Measurements from ENCODE around the gene DVL2.

DVL2 gene

GRCh38 chr17:7191069-7191468 lies 43.2 kb downstream of the DVL2 start:
- no CpG with 5 or more reads among the region's 12 CpGs for WGBS (ENCODE audit: extremely low coverage, insufficient coverage, low lambda C conversion rate)
- H3K18ac ChIP-seq (ENCODE audit: low read length), result no peak overlapping the region
- H3K4me3 ChIP-seq (ENCODE audit: low read length), result no peak overlapping the region
- H2BK15ac ChIP-seq (replicated peaks; ENCODE audit: low read depth), result no peak overlapping the region
- H3K27me3 ChIP-seq (ENCODE audit: insufficient read depth, low read length, poor library complexity), result no peaks in the 10 kb centered on the region
- H3K79me2 ChIP-seq (ENCODE audit: control insufficient read depth, insufficient read depth, low read length), result no peaks in the 10 kb centered on the region
- no peak for DNase-seq
- no peak overlapping the region for H3K9ac ChIP-seq (ENCODE audit: low read length)
- H3K27ac ChIP-seq (ENCODE audit: low read depth, low read length), result no peak overlapping the region
- H3K36me3 ChIP-seq (ENCODE audit: control insufficient read depth, insufficient read depth, low read length), result peaks cover 2% of the 10 kb centered on the region
- H4K5ac ChIP-seq (ENCODE audit: low read length), result no peak overlapping the region
- no peak overlapping the region for H3K4me2 ChIP-seq (ENCODE audit: low read length)
- H3K56ac ChIP-seq (ENCODE audit: low read length), result no peak overlapping the region
- H2AK5ac ChIP-seq (ENCODE audit: low read length), result no peak overlapping the region
- H3K79me1 ChIP-seq (ENCODE audit: low read length), result no peaks in the 10 kb centered on the region
- H3K4ac ChIP-seq (ENCODE audit: low read depth, low read length), result no peak overlapping the region
- no peak overlapping the region for H2BK5ac ChIP-seq (ENCODE audit: low read length)
- H2BK120ac ChIP-seq (ENCODE audit: low read depth, low read length), result no peak overlapping the region
- H4K8ac ChIP-seq (ENCODE audit: low read depth, low read length), result no peak overlapping the region
- no peaks in the 10 kb centered on the region for H3K4me1 ChIP-seq (ENCODE audit: control insufficient read depth, low read depth, low read length)
- H3K23ac ChIP-seq (ENCODE audit: low read length), result no peak overlapping the region

- H2BK5ac ChIP-seq (ENCODE audit: low read length), result no peak overlapping the region
- no peak overlapping the region for H3K27ac ChIP-seq (ENCODE audit: low read depth, low read length)
- no peak overlapping the region for H2BK15ac ChIP-seq (replicated peaks; ENCODE audit: low read depth)
- H3K4me3 ChIP-seq (ENCODE audit: low read length), result no peak overlapping the region
- no peaks in the 10 kb centered on the region for H3K27me3 ChIP-seq (ENCODE audit: insufficient read depth, low read length, poor library complexity)
- no peaks in the 10 kb centered on the region for H3K4me1 ChIP-seq (ENCODE audit: control insufficient read depth, low read depth, low read length)
- no peak overlapping the region for H4K5ac ChIP-seq (ENCODE audit: low read length)
- H2BK120ac ChIP-seq (ENCODE audit: low read depth, low read length), result no peak overlapping the region
- no peak overlapping the region for H2AK5ac ChIP-seq (ENCODE audit: low read length)
- no CpG with 5 or more reads among the region's 14 CpGs for WGBS (ENCODE audit: extremely low coverage, insufficient coverage, low lambda C conversion rate)
- no peak overlapping the region for H3K18ac ChIP-seq (ENCODE audit: low read length)
- H3K4me2 ChIP-seq (ENCODE audit: low read length), result no peak overlapping the region
- no peak overlapping the region for H3K9ac ChIP-seq (ENCODE audit: low read length)
- H3K23ac ChIP-seq (ENCODE audit: low read length), result no peak overlapping the region
- H3K4ac ChIP-seq (ENCODE audit: low read depth, low read length), result no peak overlapping the region
- H3K56ac ChIP-seq (ENCODE audit: low read length), result no peak overlapping the region
- H3K79me1 ChIP-seq (ENCODE audit: low read length), result no peaks in the 10 kb centered on the region
- DNase-seq, result no peak
- H3K79me2 ChIP-seq (ENCODE audit: control insufficient read depth, insufficient read depth, low read length), result no peaks in the 10 kb centered on the region
- peaks cover 2% of the 10 kb centered on the region for H3K36me3 ChIP-seq (ENCODE audit: control insufficient read depth, insufficient read depth, low read length)
- H4K8ac ChIP-seq (ENCODE audit: low read depth, low read length), result no peak overlapping the region
Measured at GRCh38 chr17:7190276-7190917, 43.9 kb downstream of the DVL2 start.

- DNase-seq, result peak; percentile 57
- Histone ChIP-seq H3K79me2 (ENCODE audit: control insufficient read depth, insufficient read depth, low read length) (no peaks in the 10 kb centered on the region), H4K5ac (ENCODE audit: low read length) (no peak overlapping the region), H2BK120ac (ENCODE audit: low read depth, low read length) (no peak overlapping the region), H3K27ac (ENCODE audit: low read depth, low read length) (no peak overlapping the region), H3K36me3 (ENCODE audit: control insufficient read depth, insufficient read depth, low read length) (no peaks in the 10 kb centered on the region), H2BK5ac (ENCODE audit: low read length) (no peak overlapping the region), H3K56ac (ENCODE audit: low read length) (no peak overlapping the region), H3K79me1 (ENCODE audit: low read length) (no peaks in the 10 kb centered on the region), H3K4me2 (ENCODE audit: low read length) (no peak overlapping the region), H3K4me3 (ENCODE audit: low read length) (no peak overlapping the region), H3K18ac (ENCODE audit: low read length) (no peak overlapping the region), H3K4ac (ENCODE audit: low read depth, low read length) (no peak overlapping the region), H3K23ac (ENCODE audit: low read length) (no peak overlapping the region), H2BK15ac (replicated peaks; ENCODE audit: low read depth) (no peak overlapping the region), H3K9ac (ENCODE audit: low read length) (no peak overlapping the region), H4K8ac (ENCODE audit: low read depth, low read length) (no peak overlapping the region), H3K27me3 (ENCODE audit: insufficient read depth, low read length, poor library complexity) (no peaks in the 10 kb centered on the region), H3K4me1 (ENCODE audit: control insufficient read depth, low read depth, low read length) (no peaks in the 10 kb centered on the region), H2AK5ac (ENCODE audit: low read length) (no peak overlapping the region)
- WGBS (ENCODE audit: extremely low coverage, insufficient coverage, low lambda C conversion rate), result no CpG with 5 or more reads among the region's 7 CpGs
Measured at GRCh38 chr17:7186241-7186640, 48.1 kb downstream of the DVL2 start.

- Histone ChIP-seq H3K56ac (ENCODE audit: low read length) (no peak overlapping the region), H3K4me3 (ENCODE audit: low read length) (no peak overlapping the region), H3K4me2 (ENCODE audit: low read length) (no peak overlapping the region), H3K79me1 (ENCODE audit: low read length) (no peaks in the 10 kb centered on the region), H2BK15ac (replicated peaks; ENCODE audit: low read depth) (no peak overlapping the region), H3K27me3 (ENCODE audit: insufficient read depth, low read length, poor library complexity) (no peaks in the 10 kb centered on the region), H3K36me3 (ENCODE audit: control insufficient read depth, insufficient read depth, low read length) (no peaks in the 10 kb centered on the region), H3K79me2 (ENCODE audit: control insufficient read depth, insufficient read depth, low read length) (no peaks in the 10 kb centered on the region), H3K23ac (ENCODE audit: low read length) (no peak overlapping the region), H3K9ac (ENCODE audit: low read length) (no peak overlapping the region), H4K5ac (ENCODE audit: low read length) (no peak overlapping the region), H4K8ac (ENCODE audit: low read depth, low read length) (no peak overlapping the region), H2BK5ac (ENCODE audit: low read length) (no peak overlapping the region), H3K18ac (ENCODE audit: low read length) (no peak overlapping the region), H2AK5ac (ENCODE audit: low read length) (no peak overlapping the region), H3K4ac (ENCODE audit: low read depth, low read length) (no peak overlapping the region), H2BK120ac (ENCODE audit: low read depth, low read length) (no peak overlapping the region), H3K27ac (ENCODE audit: low read depth, low read length) (no peak overlapping the region), H3K4me1 (ENCODE audit: control insufficient read depth, low read depth, low read length) (no peaks in the 10 kb centered on the region)
- no CpG with 5 or more reads among the region's 6 CpGs for WGBS (ENCODE audit: extremely low coverage, insufficient coverage, low lambda C conversion rate)
- DNase-seq, result no peak
Measured at GRCh38 chr17:7184647-7185046, 49.7 kb downstream of the DVL2 start.

- H3K4me2 ChIP-seq (ENCODE audit: low read length), result no peak overlapping the region
- H3K18ac ChIP-seq (ENCODE audit: low read length), result no peak overlapping the region
- H3K9ac ChIP-seq (ENCODE audit: low read length), result no peak overlapping the region
- H3K79me1 ChIP-seq (ENCODE audit: low read length), result no peaks in the 10 kb centered on the region
- H3K36me3 ChIP-seq (ENCODE audit: control insufficient read depth, insufficient read depth, low read length), result no peaks in the 10 kb centered on the region
- no peak overlapping the region for H4K5ac ChIP-seq (ENCODE audit: low read length)
- H2AK5ac ChIP-seq (ENCODE audit: low read length), result no peak overlapping the region
- no peaks in the 10 kb centered on the region for H3K79me2 ChIP-seq (ENCODE audit: control insufficient read depth, insufficient read depth, low read length)
- H3K4ac ChIP-seq (ENCODE audit: low read depth, low read length), result no peak overlapping the region
- H3K23ac ChIP-seq (ENCODE audit: low read length), result no peak overlapping the region
- H3K56ac ChIP-seq (ENCODE audit: low read length), result no peak overlapping the region
- H2BK15ac ChIP-seq (replicated peaks; ENCODE audit: low read depth), result no peak overlapping the region
- H3K4me3 ChIP-seq (ENCODE audit: low read length), result no peak overlapping the region
- no peaks in the 10 kb centered on the region for H3K27me3 ChIP-seq (ENCODE audit: insufficient read depth, low read length, poor library complexity)
- no peak overlapping the region for H2BK120ac ChIP-seq (ENCODE audit: low read depth, low read length)
- H3K27ac ChIP-seq (ENCODE audit: low read depth, low read length), result no peak overlapping the region
- DNase-seq, result no peak
- no peak overlapping the region for H2BK5ac ChIP-seq (ENCODE audit: low read length)
- H3K4me1 ChIP-seq (ENCODE audit: control insufficient read depth, low read depth, low read length), result no peaks in the 10 kb centered on the region
- no peak overlapping the region for H4K8ac ChIP-seq (ENCODE audit: low read depth, low read length)
- no CpG with 5 or more reads among the region's 14 CpGs for WGBS (ENCODE audit: extremely low coverage, insufficient coverage, low lambda C conversion rate)
Measured at GRCh38 chr17:7184091-7184488, 50.2 kb downstream of the DVL2 start.

GRCh38 chr17:7183433-7184090 lies 50.8 kb downstream of the DVL2 start:
- Histone ChIP-seq H2BK5ac (ENCODE audit: low read length) (no peak overlapping the region), H4K5ac (ENCODE audit: low read length) (no peak overlapping the region), H2BK120ac (ENCODE audit: low read depth, low read length) (no peak overlapping the region), H3K36me3 (ENCODE audit: control insufficient read depth, insufficient read depth, low read length) (no peaks in the 10 kb centered on the region), H3K23ac (ENCODE audit: low read length) (no peak overlapping the region), H3K79me2 (ENCODE audit: control insufficient read depth, insufficient read depth, low read length) (no peaks in the 10 kb centered on the region), H3K27me3 (ENCODE audit: insufficient read depth, low read length, poor library complexity) (no peaks in the 10 kb centered on the region), H3K4ac (ENCODE audit: low read depth, low read length) (no peak overlapping the region), H3K27ac (ENCODE audit: low read depth, low read length) (no peak overlapping the region), H2BK15ac (replicated peaks; ENCODE audit: low read depth) (no peak overlapping the region), H3K79me1 (ENCODE audit: low read length) (no peaks in the 10 kb centered on the region), H3K56ac (ENCODE audit: low read length) (no peak overlapping the region), H3K4me1 (ENCODE audit: control insufficient read depth, low read depth, low read length) (no peaks in the 10 kb centered on the region), H4K8ac (ENCODE audit: low read depth, low read length) (no peak overlapping the region), H3K4me3 (ENCODE audit: low read length) (no peak overlapping the region), H2AK5ac (ENCODE audit: low read length) (no peak overlapping the region), H3K18ac (ENCODE audit: low read length) (no peak overlapping the region), H3K9ac (ENCODE audit: low read length) (no peak overlapping the region), H3K4me2 (ENCODE audit: low read length) (no peak overlapping the region)
- no peak for DNase-seq
- no CpG with 5 or more reads among the region's 7 CpGs for WGBS (ENCODE audit: extremely low coverage, insufficient coverage, low lambda C conversion rate)

Data from mesendoderm (in vitro differentiated cells).